ENCODE data around the gene AACS. TPM values are rescaled to one million over a fixed set of nuclear protein-coding genes. Genes with fewer than 3 reads are reported as not detected.
"Not testable (repeated sequence)": the region's sequence is repeated elsewhere in the genome, so short reads cannot be mapped to it uniquely, and the experiment has no call there.

The AACS gene
- total and polyA plus RNA-seq, 2 of the 13 experiments (the other 11 are each of a cell fraction or from before 2014, with no cell fraction given): 23.3 to 28.8 TPM

GRCh38 chr12:125140279-125141209 lies 75.3 kb downstream of the AACS start:
- intact Hi-C loops (cut with micrococcal nuclease; ENCODE audit: unreplicated experiment): no loop called here
- peaks cover 14% of the 10 kb centered on the region for H3K4me1 ChIP-seq (ENCODE audit: insufficient read depth, low read length)
- H3K27me3 ChIP-seq (ENCODE audit: control insufficient read depth in 1 of 2, insufficient read depth in 2 of 2, low read length in 2 of 2): no peaks in the 10 kb centered on the region
- in situ Hi-C loops (cut with HindIII; ENCODE audit: extremely low pct_ligation_motif_present, low pct_unique_long_range_greater_than_20kb): no loop called here
- BruUV-seq (replicated peaks): no TSS peak
- FAIRE-seq: no peak
- no peak for ATAC-seq
- 93% methylated on average over 22 of the region's 22 CpGs for WGBS (ENCODE audit: low lambda C conversion rate)
- no peak for TF ChIP-seq ZNF513 (CRISPR knock-in tag; conservative IDR thresholded peaks at IDR 0.05)
- no peak for TF ChIP-seq JUNB (CRISPR knock-in tag; IDR thresholded peaks at IDR 0.05; ENCODE audit: borderline replicate concordance)
- TF ChIP-seq ERF (CRISPR knock-in tag; IDR thresholded peaks at IDR 0.05): no peak
- TF ChIP-seq ZNF468 (CRISPR knock-in tag; IDR thresholded peaks at IDR 0.05): no peak
- no peak for TF ChIP-seq ZNF280D (CRISPR knock-in tag; IDR thresholded peaks at IDR 0.05)
- TF ChIP-seq, protein P1, sequence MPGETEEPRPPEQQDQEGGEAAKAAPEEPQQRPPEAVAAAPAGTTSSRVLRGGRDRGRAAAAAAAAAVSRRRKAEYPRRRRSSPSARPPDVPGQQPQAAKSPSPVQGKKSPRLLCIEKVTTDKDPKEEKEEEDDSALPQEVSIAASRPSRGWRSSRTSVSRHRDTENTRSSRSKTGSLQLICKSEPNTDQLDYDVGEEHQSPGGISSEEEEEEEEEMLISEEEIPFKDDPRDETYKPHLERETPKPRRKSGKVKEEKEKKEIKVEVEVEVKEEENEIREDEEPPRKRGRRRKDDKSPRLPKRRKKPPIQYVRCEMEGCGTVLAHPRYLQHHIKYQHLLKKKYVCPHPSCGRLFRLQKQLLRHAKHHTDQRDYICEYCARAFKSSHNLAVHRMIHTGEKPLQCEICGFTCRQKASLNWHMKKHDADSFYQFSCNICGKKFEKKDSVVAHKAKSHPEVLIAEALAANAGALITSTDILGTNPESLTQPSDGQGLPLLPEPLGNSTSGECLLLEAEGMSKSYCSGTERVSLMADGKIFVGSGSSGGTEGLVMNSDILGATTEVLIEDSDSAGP (CRISPR knock-in tag; IDR thresholded peaks at IDR 0.05; ENCODE audit: borderline replicate concordance): no peak
- TF ChIP-seq ZSCAN22 (CRISPR knock-in tag; IDR thresholded peaks at IDR 0.05): no peak
- TF ChIP-seq HMG20A (CRISPR knock-in tag; IDR thresholded peaks at IDR 0.05; ENCODE audit: borderline replicate concordance): no peak
- no peak for TF ChIP-seq TEAD3 (CRISPR knock-in tag; optimal IDR thresholded peaks at IDR 0.05; ENCODE audit: borderline replicate concordance)
- TF ChIP-seq MTF2 (CRISPR knock-in tag; IDR thresholded peaks at IDR 0.05; ENCODE audit: borderline replicate concordance): no peak
- POLR2A ChIA-PET: no interaction called here
- H3K4me2 ChIP-seq (ENCODE audit: low read depth, low read length): no peak overlapping the region
- no peak overlapping the region for H3K9ac ChIP-seq (ENCODE audit: insufficient read depth, low read depth, low read length)
- peaks cover 2 to 7% of the 10 kb centered on the region in 2 experiments; a peak in 4 of 5 replicates for H3K36me3 ChIP-seq (replicated peaks in 1 of 2; ENCODE audit: control insufficient read depth in 1 of 2, insufficient read depth in 2 of 2, low read length in 2 of 2)
- no peak overlapping the region for H3K27ac ChIP-seq (ENCODE audit: extremely low read length, insufficient read depth, low read length)
- no peaks in the 10 kb centered on the region for H3K79me2 ChIP-seq (ENCODE audit: insufficient read depth, low read length)
- CTCF ChIA-PET (ENCODE audit: low intra/inter-chr PET ratio, low total read pairs): no interaction called here
- no peak overlapping the region for H3K4me3 ChIP-seq (replicated peaks in 1 of 3; ENCODE audit: insufficient read depth in 1 of 3, low read depth in 2 of 3, low read length in 3 of 3)
- no peaks in the 10 kb centered on the region for H3K9me3 ChIP-seq (ENCODE audit: low read length)
- H2AFZ ChIP-seq (ENCODE audit: low read length): no peak overlapping the region
- no peak for DNase-seq (ENCODE audit: low spot score)
- H4K20me1 ChIP-seq (ENCODE audit: insufficient read depth, low read length): no peaks in the 10 kb centered on the region

GRCh38 chr12:125141210-125141573 lies 76.0 kb downstream of the AACS start:
- H3K79me2 ChIP-seq (ENCODE audit: insufficient read depth, low read length); BruUV-seq (replicated peaks); ATAC-seq; CTCF ChIA-PET (ENCODE audit: low intra/inter-chr PET ratio, low total read pairs); POLR2A ChIA-PET; H2AFZ ChIP-seq (ENCODE audit: low read length); FAIRE-seq; DNase-seq (ENCODE audit: low spot score); intact Hi-C loops (cut with micrococcal nuclease; ENCODE audit: unreplicated experiment); H3K27ac ChIP-seq (ENCODE audit: extremely low read length, insufficient read depth, low read length); H3K27me3 ChIP-seq (ENCODE audit: control insufficient read depth in 1 of 2, insufficient read depth in 2 of 2, low read length in 2 of 2); H3K9ac ChIP-seq (ENCODE audit: insufficient read depth, low read depth, low read length); in situ Hi-C loops (cut with HindIII; ENCODE audit: extremely low pct_ligation_motif_present, low pct_unique_long_range_greater_than_20kb); H3K4me3 ChIP-seq (replicated peaks in 1 of 3; ENCODE audit: insufficient read depth in 1 of 3, low read depth in 2 of 3, low read length in 3 of 3); H4K20me1 ChIP-seq (ENCODE audit: insufficient read depth, low read length); H3K4me2 ChIP-seq (ENCODE audit: low read depth, low read length); H3K36me3 ChIP-seq (replicated peaks in 1 of 2; ENCODE audit: control insufficient read depth in 1 of 2, insufficient read depth in 2 of 2, low read length in 2 of 2); H3K9me3 ChIP-seq (ENCODE audit: low read length): not testable (repeated sequence)
- 88% methylated on average over 11 of the region's 11 CpGs for WGBS (ENCODE audit: low lambda C conversion rate)
- peaks cover 14% of the 10 kb centered on the region for H3K4me1 ChIP-seq (ENCODE audit: insufficient read depth, low read length)
